Loucy (cell line): ENCODE data around the gene AASS.

Experiments
- CTCF ChIP-seq: fragments of 200-600 bp; sonication (generic); conservative IDR thresholded peaks from 2 replicates; pipeline ENCODE4 v1.5.1; 2014; ENCODE audit warnings: mild to moderate bottlenecking, antibody characterized with exemption, low read length
- EZH2phosphoT487 ChIP-seq: fragments of 200-600 bp; IDR thresholded peaks from 2 replicates; pipeline ENCODE4 v1.6.1; 2018; ENCODE audit warnings: antibody characterized with exemption, mild to moderate bottlenecking, moderate library complexity, borderline replicate concordance

GRCh38 chr7:122166275-122166674 lies 22.2 kb upstream of the AASS start:
- TF ChIP-seq CTCF (no peak), EZH2phosphoT487 (no peak)
